NCI-H2171 treated with DMSO at 0.1 percent for 48 hours (cell line): ENCODE data around the gene ANK3.

Source experiments
- DNase-seq: peaks from one replicate; lab custom pipeline; 2025; lab: John Stamatoyannopoulos, UW

ANK3 gene

DNA sequence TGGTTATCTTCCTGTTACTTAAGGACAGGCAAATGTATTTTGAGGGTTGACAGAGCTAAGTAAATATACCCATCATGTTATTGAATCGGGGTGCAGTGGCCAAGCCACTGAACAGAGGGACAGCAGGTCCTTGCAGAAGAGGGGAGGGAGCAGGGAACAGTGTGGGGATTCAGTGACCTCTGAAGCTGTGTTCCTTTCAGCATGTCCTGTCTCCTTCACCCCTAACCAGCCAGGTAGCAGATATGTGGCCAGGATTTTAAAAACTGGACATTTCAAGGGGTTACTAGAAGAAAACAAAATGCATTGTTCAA is 12.7 kb downstream of the ANK3 start:
- no peak for DNase-seq

GRCh38 chr10:60376221-60377041 is 13.2 kb downstream of the ANK3 start:
- no peak for DNase-seq

DNA sequence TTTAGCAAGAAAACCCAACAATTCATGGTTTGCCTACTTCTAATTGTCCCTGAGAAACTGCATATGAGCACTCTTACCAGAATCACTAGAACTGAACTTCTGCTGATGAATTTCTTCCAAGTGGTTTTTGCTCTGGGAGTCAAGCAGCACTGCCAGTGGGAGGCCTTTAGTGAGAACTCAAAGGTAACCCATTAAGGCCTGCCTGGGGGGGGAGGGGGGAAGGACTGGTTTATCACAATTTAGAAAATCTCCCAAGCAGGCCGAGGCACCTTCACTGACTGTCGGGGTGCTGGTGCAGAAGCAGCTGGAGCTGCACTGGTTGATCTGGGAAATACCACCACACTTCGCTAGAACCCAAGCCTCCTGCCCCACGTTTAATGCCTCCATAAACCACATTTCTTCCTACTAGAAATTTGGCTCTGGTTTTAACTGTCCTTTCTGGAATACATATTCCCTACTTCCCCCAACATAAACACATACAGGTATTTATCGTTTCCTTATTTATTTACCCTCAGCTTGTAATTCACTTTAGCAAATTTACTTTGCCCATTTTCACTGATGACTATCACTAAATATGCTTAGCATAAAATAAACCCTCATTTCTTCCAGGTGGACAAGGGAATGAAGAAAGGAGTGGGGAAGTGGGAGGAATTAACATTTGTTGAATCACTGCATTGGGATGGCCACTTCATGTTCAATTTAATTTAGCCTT is 14.2 kb downstream of the ANK3 start:
- DNase-seq: no peak

- DNase-seq: no peak
Measured at GRCh38 chr10:60374836-60375235, 14.8 kb downstream of the ANK3 start.

GRCh38 chr10:60372436-60372835 is 17.2 kb downstream of the ANK3 start:
- DNase-seq: no peak

GRCh38 chr10:60369547-60369930 is 20.1 kb downstream of the ANK3 start:
- no peak for DNase-seq

DNA sequence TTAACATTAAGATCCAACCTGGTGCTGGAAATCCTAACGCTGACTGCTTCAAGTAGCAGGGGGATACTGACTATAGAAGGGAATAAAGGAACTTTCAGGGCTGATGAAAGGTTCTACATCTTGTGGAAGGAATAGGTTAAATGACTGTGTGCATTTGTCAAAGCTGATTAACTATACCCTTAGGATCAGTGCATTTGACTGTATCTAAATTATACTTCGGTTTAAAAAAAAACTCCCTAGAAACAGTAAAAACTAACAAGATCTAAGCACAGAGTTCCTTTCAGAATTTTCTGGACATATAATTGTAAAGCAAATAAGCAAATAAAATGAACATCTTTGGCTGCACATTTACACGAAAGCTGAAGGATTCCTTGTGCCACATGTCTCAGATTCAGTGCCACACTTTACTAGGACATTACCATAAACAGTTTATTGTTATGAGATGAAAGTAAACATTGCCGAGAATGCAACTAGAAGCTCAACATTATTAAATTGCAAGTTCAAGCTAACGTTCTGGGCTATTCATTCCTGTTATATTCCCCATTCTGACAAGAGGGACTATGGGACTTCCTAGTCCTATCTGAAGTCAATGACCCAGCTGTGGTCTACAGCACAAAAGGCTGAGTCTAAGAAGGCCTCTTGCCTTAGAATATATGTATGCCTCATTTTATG is 20.7 kb downstream of the ANK3 start:
- DNase-seq: no peak

- DNase-seq: no peak
Measured at GRCh38 chr10:60367901-60368300, 21.8 kb downstream of the ANK3 start.

DNA sequence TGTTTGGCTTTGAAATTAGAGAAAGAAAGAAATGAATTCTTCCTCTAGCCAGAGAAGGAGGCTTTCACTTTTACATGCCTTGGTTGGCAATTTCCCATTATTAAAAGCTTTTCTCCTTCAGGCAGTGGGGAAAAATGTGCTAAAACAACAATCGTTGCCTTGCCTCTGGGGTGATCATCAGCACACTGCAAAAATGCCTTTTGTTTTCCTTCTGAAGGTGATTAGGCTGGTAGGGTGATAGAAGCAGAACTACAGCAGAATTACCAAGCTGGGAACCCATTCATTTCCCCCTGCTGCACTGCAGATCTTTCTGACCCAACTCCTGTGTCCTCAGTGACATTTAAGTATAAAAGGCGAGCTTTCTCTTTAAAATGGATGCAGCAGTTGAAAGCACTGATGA is 22.2 kb downstream of the ANK3 start:
- DNase-seq: no peak

GRCh38 chr10:60367024-60367423 is 22.7 kb downstream of the ANK3 start:
- DNase-seq: no peak

GRCh38 chr10:60363187-60363586 is 26.5 kb downstream of the ANK3 start:
- no peak for DNase-seq

DNA sequence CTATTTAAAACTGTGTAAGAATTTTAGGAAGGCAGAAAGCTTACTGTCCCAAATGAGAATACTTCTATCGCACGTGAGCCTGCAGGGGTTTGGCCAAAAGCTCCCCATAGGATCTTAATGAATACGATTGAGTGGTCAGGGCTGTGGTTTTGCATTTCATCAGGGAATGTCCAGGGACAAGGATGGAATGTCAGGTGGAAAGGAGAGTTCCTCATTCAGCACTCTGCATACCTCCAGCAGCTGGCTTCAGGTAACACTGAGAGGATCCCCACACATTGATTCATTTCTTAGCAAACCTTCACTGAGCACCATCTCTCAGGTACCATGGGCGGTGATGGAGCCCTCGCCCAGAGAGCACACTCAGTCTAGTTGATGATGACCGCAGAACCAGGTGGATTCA is 27.2 kb downstream of the ANK3 start:
- DNase-seq: no peak

- peak; percentile 63 for DNase-seq
Measured at GRCh38 chr10:60359066-60359465, 30.6 kb downstream of the ANK3 start.

DNA sequence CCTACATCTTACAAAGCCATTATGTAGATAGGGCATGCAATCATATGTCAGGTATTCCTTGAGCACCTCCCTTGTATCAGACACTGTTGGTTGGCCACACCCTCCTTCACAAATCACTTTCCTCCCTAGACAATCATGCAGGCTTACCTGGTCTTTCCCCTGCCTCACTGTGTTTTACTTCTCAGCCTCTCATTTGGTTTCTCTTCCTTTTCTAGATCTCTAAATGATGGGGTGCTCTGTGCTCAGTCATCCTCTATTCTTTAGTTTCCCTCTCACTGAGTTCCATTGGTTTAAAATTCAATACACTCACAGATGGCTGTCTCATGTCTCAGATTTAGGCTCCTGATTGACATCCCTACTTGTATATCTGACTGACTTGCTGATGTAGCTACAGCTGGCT is 31.4 kb downstream of the ANK3 start:
- DNase-seq: peak; percentile 53

DNA sequence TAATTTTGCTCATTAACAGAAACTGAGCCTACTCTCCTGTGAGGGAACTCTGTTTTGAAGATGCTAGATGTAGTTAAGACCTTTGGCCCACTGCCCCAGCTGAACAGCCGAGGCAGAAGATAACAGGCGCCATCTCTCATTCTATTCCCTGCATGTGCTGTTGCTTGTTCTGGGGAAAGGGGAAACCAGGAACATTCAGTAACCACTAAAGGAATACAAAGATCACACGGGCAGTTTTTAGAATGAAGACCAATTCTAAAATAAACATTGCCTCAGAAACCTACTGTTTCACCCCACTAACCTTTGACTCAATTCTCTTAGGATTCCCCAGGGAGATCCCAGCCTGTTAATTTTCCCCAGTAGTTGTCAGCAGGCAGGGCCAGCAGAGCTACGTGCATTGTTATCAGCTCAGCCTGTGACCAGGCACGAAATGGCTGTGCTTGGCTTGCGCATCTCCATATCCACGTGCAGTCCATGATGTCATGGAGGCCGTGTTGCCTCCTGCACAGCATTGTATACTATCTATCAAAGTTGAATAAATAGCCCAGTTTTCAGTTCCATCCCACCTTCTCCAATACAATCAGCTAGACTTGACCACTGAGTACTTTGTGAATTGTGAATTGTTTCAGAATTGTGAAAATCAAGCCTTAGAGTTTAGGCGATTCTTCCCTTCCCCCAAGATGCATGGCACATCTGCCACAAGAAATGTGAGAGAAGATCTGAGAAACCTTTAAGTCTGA is 36.0 kb downstream of the ANK3 start:
- peak; percentile 42 for DNase-seq

DNA sequence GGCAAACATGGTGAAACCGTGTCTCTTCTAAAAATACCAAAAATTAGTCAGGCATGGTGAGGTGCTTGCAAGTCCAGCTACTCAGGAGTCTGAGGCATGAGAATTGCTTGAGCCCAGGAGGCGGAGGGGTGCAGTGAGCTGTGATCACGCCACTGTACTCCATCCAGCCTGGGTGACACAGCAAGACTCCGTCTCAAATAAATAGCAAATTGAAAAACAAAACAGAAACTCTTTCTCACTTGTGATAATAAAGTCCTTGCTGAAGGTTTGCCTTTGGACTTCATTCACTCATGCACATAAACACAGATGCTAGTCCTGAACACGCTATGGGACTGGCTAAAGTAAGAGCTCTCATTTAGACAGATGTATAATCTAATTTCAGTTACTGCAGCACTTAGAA is 37.6 kb downstream of the ANK3 start:
- no peak for DNase-seq

GRCh38 chr10:60351191-60351853 is 38.4 kb downstream of the ANK3 start:
- DNase-seq: peak; percentile 60

GRCh38 chr10:60350400-60350799 is 39.3 kb downstream of the ANK3 start:
- peak; percentile 8 for DNase-seq

GRCh38 chr10:60349426-60349825 is 40.2 kb downstream of the ANK3 start:
- DNase-seq: no peak

DNA sequence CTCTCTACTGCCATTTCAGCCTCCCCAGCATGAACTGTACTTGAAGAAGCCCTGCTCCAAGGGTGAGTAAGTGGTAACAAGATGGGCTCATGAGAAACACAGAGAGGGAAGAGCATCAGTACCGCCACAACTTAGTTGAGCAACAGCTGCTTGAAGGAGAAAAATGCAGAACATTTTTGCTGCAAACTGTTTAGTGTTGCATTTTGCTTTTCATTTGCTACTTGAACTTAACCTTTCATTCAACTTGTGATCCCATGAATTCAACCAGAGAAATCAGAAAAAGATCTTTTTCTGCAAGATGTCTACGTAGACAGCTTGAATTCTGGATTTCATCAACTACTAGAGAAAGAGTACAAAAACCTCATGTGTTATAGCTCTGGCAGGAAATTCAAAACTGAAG is 40.7 kb downstream of the ANK3 start:
- no peak for DNase-seq

GRCh38 chr10:60347270-60347669 is 42.4 kb downstream of the ANK3 start:
- DNase-seq: no peak

DNA sequence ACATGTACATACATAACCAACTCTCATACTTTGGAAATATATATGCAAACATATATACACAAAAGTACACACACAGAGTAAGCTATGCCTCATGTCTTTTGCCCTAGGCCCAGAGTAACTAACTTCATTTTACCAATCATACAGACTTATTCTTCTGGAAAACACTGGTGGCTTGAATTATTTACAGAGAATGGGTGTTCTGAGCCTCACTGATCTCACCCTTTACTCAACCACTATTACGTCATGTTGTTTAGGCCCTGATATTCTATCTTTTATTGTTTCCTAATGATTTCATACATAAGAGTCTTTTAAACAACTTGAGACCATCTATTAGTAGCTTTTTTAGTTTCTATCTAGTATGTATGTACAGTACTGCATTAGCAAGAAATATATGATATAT is 43.0 kb downstream of the ANK3 start:
- DNase-seq: no peak
